ENCODE results near the gene ADORA1.

The ADORA1 gene

DNA sequence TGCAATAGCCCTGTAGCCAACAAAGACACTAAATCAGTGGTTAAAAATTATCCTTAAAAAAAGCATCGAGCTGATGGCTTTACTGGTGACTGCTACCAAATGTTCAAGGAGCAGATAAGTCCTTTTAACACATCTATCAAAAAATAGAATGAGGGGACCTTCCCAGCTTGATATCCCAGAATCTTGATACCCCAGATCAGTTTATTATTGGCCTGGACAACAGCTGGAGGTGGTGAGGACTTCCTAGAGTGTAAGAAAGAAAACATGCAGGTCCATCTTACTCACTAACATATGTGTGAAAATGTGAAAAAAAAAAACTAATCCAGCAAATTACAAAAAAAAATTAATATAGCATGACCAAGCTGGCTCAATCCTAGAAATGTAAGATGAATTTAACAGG lies 80.7 kb downstream of the ADORA1 start:
- Histone ChIP-seq H3K4me1 (ENCODE audit: control insufficient read depth in 2 of 2, insufficient read depth in 1 of 2, low read depth in 1 of 2, low read length in 2 of 2) (peaks cover 0 to 12% of the 10 kb centered on the region in 2 donors), H3K14ac (ENCODE audit: low read length) (no peak overlapping the region), H4K91ac (ENCODE audit: low read depth, low read length, poor library complexity) (no peak overlapping the region), H3K4ac (ENCODE audit: low read length) (no peak overlapping the region), H2BK15ac (ENCODE audit: low read length) (no peak overlapping the region), H4K8ac (ENCODE audit: low read depth, low read length) (no peak overlapping the region), H2BK120ac (ENCODE audit: low read depth, low read length) (no peak overlapping the region), H3K9me3 (replicated peaks in 1 of 2; ENCODE audit: control insufficient read depth in 2 of 2, insufficient read depth in 1 of 2, low read depth in 1 of 2, low read length in 2 of 2) (no peaks in the 10 kb centered on the region), H3K79me1 (ENCODE audit: low read depth, low read length) (no peaks in the 10 kb centered on the region), H3K36me3 (replicated peaks in 1 of 2; ENCODE audit: control insufficient read depth in 2 of 2, insufficient read depth in 2 of 2, low read length in 2 of 2) (no peaks in the 10 kb centered on the region), H2BK12ac (ENCODE audit: low read length) (no peak overlapping the region), H3K23ac (ENCODE audit: low read depth, low read length, poor library complexity) (no peak overlapping the region), H3K18ac (ENCODE audit: low read length) (no peak overlapping the region), H3K4me2 (ENCODE audit: insufficient read depth, low read length, poor library complexity, severe bottlenecking) (no peak overlapping the region), H2BK5ac (ENCODE audit: low read length) (no peak overlapping the region), H2AFZ (ENCODE audit: low read length) (no peak overlapping the region), H3K4me3 (ENCODE audit: low read length in 2 of 2) (no peak overlapping the region), H3K27me3 (ENCODE audit: control insufficient read depth in 3 of 3, insufficient read depth in 3 of 3, low read depth in 1 of 3, low read length in 3 of 3) (no peaks in the 10 kb centered on the region), H2AK5ac (ENCODE audit: low read depth, low read length) (no peak overlapping the region), H3K9ac (ENCODE audit: low read depth, low read length, poor library complexity) (no peak overlapping the region), H3K27ac (replicated peaks; ENCODE audit: low read length) (no peak overlapping the region)
- DNase-seq (ENCODE audit: low spot score) = no peak
- WGBS, 2 donors (ENCODE audit: extremely low coverage in 2 of 2, insufficient read length in 2 of 2, insufficient replicate concordance in 1 of 2) = no CpG with 5 or more reads among the region's 1 CpG

DNA sequence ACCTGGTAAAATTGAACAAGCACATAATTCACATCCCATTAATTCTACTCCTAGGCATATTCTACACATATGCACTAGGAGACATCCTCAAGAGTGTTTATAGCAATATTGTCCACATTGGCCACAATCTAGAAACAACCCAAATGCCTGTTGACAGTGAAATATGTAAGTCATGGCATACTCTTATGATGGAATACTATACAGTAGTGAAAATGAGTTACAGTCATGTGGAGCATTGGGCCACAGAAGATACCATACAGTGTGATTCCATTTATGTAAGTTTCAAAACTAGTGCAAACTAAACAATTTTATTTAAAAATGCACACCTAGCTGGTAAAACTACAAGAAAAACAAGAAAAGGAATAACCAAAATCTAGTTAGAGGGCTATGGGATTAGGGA lies 82.8 kb downstream of the ADORA1 start:
- H2AFZ ChIP-seq (ENCODE audit: low read length) = no peak overlapping the region
- no peak overlapping the region for H4K8ac ChIP-seq (ENCODE audit: low read depth, low read length)
- no peak overlapping the region for H2BK12ac ChIP-seq (ENCODE audit: low read length)
- no peak overlapping the region for H3K23ac ChIP-seq (ENCODE audit: low read depth, low read length, poor library complexity)
- H2BK5ac ChIP-seq (ENCODE audit: low read length) = no peak overlapping the region
- peaks cover 0 to 6% (median 0%) of the 10 kb centered on the region in 3 experiments for H3K27me3 ChIP-seq (ENCODE audit: control insufficient read depth in 3 of 3, insufficient read depth in 3 of 3, low read depth in 1 of 3, low read length in 3 of 3)
- no peak overlapping the region for H3K14ac ChIP-seq (ENCODE audit: low read length)
- H4K91ac ChIP-seq (ENCODE audit: low read depth, low read length, poor library complexity) = no peak overlapping the region
- no peak for DNase-seq (ENCODE audit: low spot score)
- H3K27ac ChIP-seq (replicated peaks; ENCODE audit: low read length) = no peak overlapping the region
- no peak overlapping the region for H2BK120ac ChIP-seq (ENCODE audit: low read depth, low read length)
- H3K9me3 ChIP-seq (replicated peaks in 1 of 2; ENCODE audit: control insufficient read depth in 2 of 2, insufficient read depth in 1 of 2, low read depth in 1 of 2, low read length in 2 of 2) = no peaks in the 10 kb centered on the region
- no peak overlapping the region for H3K4ac ChIP-seq (ENCODE audit: low read length)
- H3K36me3 ChIP-seq (replicated peaks in 1 of 2; ENCODE audit: control insufficient read depth in 2 of 2, insufficient read depth in 2 of 2, low read length in 2 of 2) = no peaks in the 10 kb centered on the region
- no peak overlapping the region for H3K4me3 ChIP-seq (ENCODE audit: low read length in 2 of 2)
- H3K79me1 ChIP-seq (ENCODE audit: low read depth, low read length) = no peaks in the 10 kb centered on the region
- no peak overlapping the region for H3K4me2 ChIP-seq (ENCODE audit: insufficient read depth, low read length, poor library complexity, severe bottlenecking)
- H2BK15ac ChIP-seq (ENCODE audit: low read length) = no peak overlapping the region
- no peak overlapping the region for H3K9ac ChIP-seq (ENCODE audit: low read depth, low read length, poor library complexity)
- H3K18ac ChIP-seq (ENCODE audit: low read length) = no peak overlapping the region
- H3K4me1 ChIP-seq (ENCODE audit: control insufficient read depth in 2 of 2, insufficient read depth in 1 of 2, low read depth in 1 of 2, low read length in 2 of 2) = peaks cover 0 to 6% of the 10 kb centered on the region in 2 donors
- H2AK5ac ChIP-seq (ENCODE audit: low read depth, low read length) = no peak overlapping the region

DNA sequence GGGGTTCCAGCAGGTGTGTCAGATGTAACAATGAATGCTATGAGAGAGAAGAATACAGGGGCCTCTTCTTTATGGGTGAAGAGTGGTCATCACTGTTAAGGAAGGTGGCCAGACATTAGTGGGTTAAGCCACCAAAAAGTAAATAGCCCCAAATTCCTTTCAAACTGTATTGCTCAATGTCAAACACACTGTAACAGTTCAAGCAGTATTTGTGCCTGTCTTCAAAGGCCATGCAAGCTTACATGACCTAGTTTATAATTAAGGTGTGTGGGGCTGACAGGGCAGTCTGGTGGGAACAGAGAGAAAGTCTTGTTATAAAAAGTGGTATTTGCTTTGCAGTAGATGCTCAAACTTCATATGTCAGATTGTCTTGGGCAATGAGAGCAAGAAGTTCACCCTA lies 83.5 kb downstream of the ADORA1 start:
- Histone ChIP-seq H3K9ac (ENCODE audit: low read depth, low read length, poor library complexity) (no peak overlapping the region), H3K23ac (ENCODE audit: low read depth, low read length, poor library complexity) (no peak overlapping the region), H3K36me3 (replicated peaks in 1 of 2; ENCODE audit: control insufficient read depth in 2 of 2, insufficient read depth in 2 of 2, low read length in 2 of 2) (no peaks in the 10 kb centered on the region), H2BK12ac (ENCODE audit: low read length) (no peak overlapping the region), H3K27ac (replicated peaks; ENCODE audit: low read length) (no peak overlapping the region), H3K4me1 (ENCODE audit: control insufficient read depth in 2 of 2, insufficient read depth in 1 of 2, low read depth in 1 of 2, low read length in 2 of 2) (peaks cover 0 to 11% of the 10 kb centered on the region in 2 donors), H2BK120ac (ENCODE audit: low read depth, low read length) (no peak overlapping the region), H4K91ac (ENCODE audit: low read depth, low read length, poor library complexity) (no peak overlapping the region), H2AFZ (ENCODE audit: low read length) (no peak overlapping the region), H2BK15ac (ENCODE audit: low read length) (no peak overlapping the region), H3K27me3 (ENCODE audit: control insufficient read depth in 3 of 3, insufficient read depth in 3 of 3, low read depth in 1 of 3, low read length in 3 of 3) (peaks cover 0 to 12% (median 0%) of the 10 kb centered on the region in 3 experiments), H3K79me1 (ENCODE audit: low read depth, low read length) (no peaks in the 10 kb centered on the region), H2BK5ac (ENCODE audit: low read length) (no peak overlapping the region), H3K4me3 (ENCODE audit: low read length in 2 of 2) (no peak overlapping the region), H2AK5ac (ENCODE audit: low read depth, low read length) (no peak overlapping the region), H3K4ac (ENCODE audit: low read length) (no peak overlapping the region), H4K8ac (ENCODE audit: low read depth, low read length) (no peak overlapping the region), H3K4me2 (ENCODE audit: insufficient read depth, low read length, poor library complexity, severe bottlenecking) (no peak overlapping the region), H3K9me3 (replicated peaks in 1 of 2; ENCODE audit: control insufficient read depth in 2 of 2, insufficient read depth in 1 of 2, low read depth in 1 of 2, low read length in 2 of 2) (no peaks in the 10 kb centered on the region), H3K14ac (ENCODE audit: low read length) (no peak overlapping the region), H3K18ac (ENCODE audit: low read length) (no peak overlapping the region)
- DNase-seq (ENCODE audit: low spot score) = no peak

GRCh38 chr1:203211812-203212211 lies 84.3 kb downstream of the ADORA1 start:
- Histone ChIP-seq H3K4me2 (ENCODE audit: insufficient read depth, low read length, poor library complexity, severe bottlenecking) (no peak overlapping the region), H3K9me3 (replicated peaks in 1 of 2; ENCODE audit: control insufficient read depth in 2 of 2, insufficient read depth in 1 of 2, low read depth in 1 of 2, low read length in 2 of 2) (no peaks in the 10 kb centered on the region), H3K27ac (replicated peaks; ENCODE audit: low read length) (no peak overlapping the region), H3K79me1 (ENCODE audit: low read depth, low read length) (no peaks in the 10 kb centered on the region), H2BK15ac (ENCODE audit: low read length) (no peak overlapping the region), H3K23ac (ENCODE audit: low read depth, low read length, poor library complexity) (no peak overlapping the region), H3K4ac (ENCODE audit: low read length) (no peak overlapping the region), H4K91ac (ENCODE audit: low read depth, low read length, poor library complexity) (no peak overlapping the region), H3K4me3 (ENCODE audit: low read length in 2 of 2) (no peak overlapping the region), H2BK12ac (ENCODE audit: low read length) (no peak overlapping the region), H3K36me3 (replicated peaks in 1 of 2; ENCODE audit: control insufficient read depth in 2 of 2, insufficient read depth in 2 of 2, low read length in 2 of 2) (no peaks in the 10 kb centered on the region), H3K18ac (ENCODE audit: low read length) (no peak overlapping the region), H2AFZ (ENCODE audit: low read length) (no peak overlapping the region), H3K4me1 (ENCODE audit: control insufficient read depth in 2 of 2, insufficient read depth in 1 of 2, low read depth in 1 of 2, low read length in 2 of 2) (peaks cover 0 to 6% of the 10 kb centered on the region in 2 donors), H4K8ac (ENCODE audit: low read depth, low read length) (no peak overlapping the region), H2AK5ac (ENCODE audit: low read depth, low read length) (no peak overlapping the region), H3K9ac (ENCODE audit: low read depth, low read length, poor library complexity) (no peak overlapping the region), H3K14ac (ENCODE audit: low read length) (no peak overlapping the region), H3K27me3 (ENCODE audit: control insufficient read depth in 3 of 3, insufficient read depth in 3 of 3, low read depth in 1 of 3, low read length in 3 of 3) (peaks cover 0 to 19% (median 0%) of the 10 kb centered on the region in 3 experiments), H2BK120ac (ENCODE audit: low read depth, low read length) (no peak overlapping the region), H2BK5ac (ENCODE audit: low read length) (no peak overlapping the region)
- no peak for DNase-seq (ENCODE audit: low spot score)
- no CpG with 5 or more reads among the region's 3 CpGs for WGBS, 2 donors (ENCODE audit: extremely low coverage in 2 of 2, insufficient read length in 2 of 2, insufficient replicate concordance in 1 of 2)

Data from neuronal stem cell (in vitro differentiated cells).